DND-41 (cell line): ENCODE measurements around the gene IRF6.

Experiments
- EZH2 ChIP-seq: IDR thresholded peaks from 3 replicates; pipeline ENCODE4 v1.6.1; 2012; ENCODE audit warnings: borderline replicate concordance, low read depth, mild to moderate bottlenecking, moderate library complexity, low read length, inconsistent platforms; ENCODE audit not compliant: severe bottlenecking
- TF ChIP-seq, protein P1 (sequence below): IDR thresholded peaks from 2 replicates; pipeline ENCODE4 v1.5.1; 2012; ENCODE audit warnings: borderline replicate concordance, low read length, moderate library complexity, mild to moderate bottlenecking; ENCODE audit not compliant: poor library complexity, severe bottlenecking; ENCODE audit errors: extremely low read depth

- TF ChIP-seq EZH2 = no peak
- TF ChIP-seq, protein P1, sequence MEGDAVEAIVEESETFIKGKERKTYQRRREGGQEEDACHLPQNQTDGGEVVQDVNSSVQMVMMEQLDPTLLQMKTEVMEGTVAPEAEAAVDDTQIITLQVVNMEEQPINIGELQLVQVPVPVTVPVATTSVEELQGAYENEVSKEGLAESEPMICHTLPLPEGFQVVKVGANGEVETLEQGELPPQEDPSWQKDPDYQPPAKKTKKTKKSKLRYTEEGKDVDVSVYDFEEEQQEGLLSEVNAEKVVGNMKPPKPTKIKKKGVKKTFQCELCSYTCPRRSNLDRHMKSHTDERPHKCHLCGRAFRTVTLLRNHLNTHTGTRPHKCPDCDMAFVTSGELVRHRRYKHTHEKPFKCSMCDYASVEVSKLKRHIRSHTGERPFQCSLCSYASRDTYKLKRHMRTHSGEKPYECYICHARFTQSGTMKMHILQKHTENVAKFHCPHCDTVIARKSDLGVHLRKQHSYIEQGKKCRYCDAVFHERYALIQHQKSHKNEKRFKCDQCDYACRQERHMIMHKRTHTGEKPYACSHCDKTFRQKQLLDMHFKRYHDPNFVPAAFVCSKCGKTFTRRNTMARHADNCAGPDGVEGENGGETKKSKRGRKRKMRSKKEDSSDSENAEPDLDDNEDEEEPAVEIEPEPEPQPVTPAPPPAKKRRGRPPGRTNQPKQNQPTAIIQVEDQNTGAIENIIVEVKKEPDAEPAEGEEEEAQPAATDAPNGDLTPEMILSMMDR = no peak
Observed at GRCh38 chr1:209808059-209808581, 2.2 kb upstream of the IRF6 start.
